Fibroblast of the conjunctiva (primary cell): ENCODE data around the gene AP1B1.

Experiments
- DNase-seq: peaks from one replicate; pipeline ENCODE4 v3.0.0-alpha.2; 2010; ENCODE audit warnings: low read depth

The AP1B1 gene

GRCh38 chr22:29299136-29299900 lies 89.1 kb downstream of the AP1B1 start:
- no peak for DNase-seq

GRCh38 chr22:29298641-29299040 lies 89.7 kb downstream of the AP1B1 start:
- no peak for DNase-seq

GRCh38 chr22:29292379-29292778 lies 96.0 kb downstream of the AP1B1 start:
- no peak for DNase-seq

DNA sequence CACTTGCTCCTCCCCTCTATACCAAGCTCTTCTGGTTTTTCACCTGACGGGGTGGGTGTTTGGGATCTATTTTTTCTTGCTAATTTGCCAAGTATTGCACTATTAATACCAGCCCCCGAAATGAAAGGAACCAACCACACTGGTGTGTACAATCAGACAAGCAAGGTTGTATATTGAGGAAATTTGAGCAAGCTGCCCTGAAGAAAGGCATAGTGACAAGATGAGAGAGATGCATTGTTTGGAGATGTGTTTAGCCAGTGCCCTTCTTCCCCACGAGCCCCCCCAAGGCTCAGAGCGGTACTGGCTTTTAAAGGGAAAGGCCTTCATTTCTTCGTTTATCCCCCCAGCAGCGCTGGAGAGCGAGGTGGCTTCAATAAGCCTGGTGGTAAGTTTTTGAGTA lies 97.2 kb downstream of the AP1B1 start:
- no peak for DNase-seq

- no peak for DNase-seq
Observed at GRCh38 chr22:29290061-29290460, 98.3 kb downstream of the AP1B1 start.

DNA sequence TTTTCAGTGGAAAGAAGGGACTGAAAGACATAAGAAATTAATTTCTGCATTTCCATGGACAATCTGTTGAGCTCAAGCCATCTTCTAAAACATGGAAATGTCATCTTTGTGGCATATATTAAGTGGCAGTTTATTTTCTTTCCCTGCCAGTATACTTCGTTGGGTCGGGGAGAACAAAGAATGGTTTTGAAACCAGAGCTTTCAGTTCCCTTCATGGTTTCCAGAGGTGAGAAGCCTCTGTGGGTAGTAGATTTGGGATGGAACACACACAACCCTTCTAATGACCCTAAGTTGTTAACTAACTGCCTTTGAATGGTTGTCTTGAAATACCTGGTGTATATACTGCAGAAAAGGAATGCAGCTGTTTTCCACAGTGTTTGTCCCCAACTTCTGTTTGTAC lies 99.5 kb downstream of the AP1B1 start:
- no peak for DNase-seq

DNA sequence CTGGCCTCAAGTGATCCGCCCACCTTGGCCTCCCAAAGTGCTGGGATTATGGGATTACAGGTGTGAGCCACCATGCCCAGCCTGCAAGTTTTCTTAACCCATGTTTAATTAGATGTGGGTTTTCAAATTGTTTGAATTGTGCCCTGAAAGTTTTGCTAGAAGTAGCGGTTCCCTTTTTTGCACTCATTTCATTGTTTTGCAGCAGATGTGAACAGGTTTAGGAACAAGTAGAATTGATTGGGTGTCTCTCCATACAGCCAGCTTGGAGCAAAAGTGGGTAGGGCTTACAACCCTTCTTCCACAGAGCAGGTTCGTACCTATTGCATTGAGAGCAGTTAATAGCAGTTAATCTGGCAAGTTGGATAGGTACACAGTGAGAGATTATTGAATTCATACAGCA lies 104.2 kb downstream of the AP1B1 start:
- no peak for DNase-seq

DNA sequence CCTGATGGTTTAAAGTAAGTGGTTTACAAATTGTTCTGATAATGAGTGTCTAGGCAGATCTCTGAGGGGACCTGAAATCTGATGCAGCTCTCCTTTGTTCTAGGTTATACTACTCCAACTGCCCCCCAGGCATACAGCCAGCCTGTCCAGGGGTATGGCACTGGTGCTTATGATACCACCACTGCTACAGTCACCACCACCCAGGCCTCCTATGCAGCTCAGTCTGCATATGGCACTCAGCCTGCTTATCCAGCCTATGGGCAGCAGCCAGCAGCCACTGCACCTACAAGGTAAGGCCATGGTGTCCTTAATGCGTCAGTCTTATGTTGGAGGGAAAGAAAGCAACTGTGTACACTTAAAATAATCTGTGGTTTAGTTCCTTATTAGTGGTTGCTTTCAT lies 110.4 kb downstream of the AP1B1 start:
- DNase-seq = no peak
